Astrocyte (in vitro differentiated cells and primary cell): ENCODE measurements around the gene IGFBP2.

Experiments
- CTCF ChIP-seq: IDR thresholded peaks from 2 replicates; pipeline ENCODE4 v1.5.1; 2011; ENCODE audit warnings: low read depth, mild to moderate bottlenecking, inconsistent platforms, low read length, moderate library complexity; ENCODE audit not compliant: insufficient read depth
- EZH2 ChIP-seq: IDR thresholded peaks from 2 replicates; pipeline ENCODE4 v1.6.1; 2012; ENCODE audit warnings: mild to moderate bottlenecking, low read length, inconsistent platforms; ENCODE audit not compliant: insufficient read depth

- TF ChIP-seq EZH2 (no peak), CTCF (no peak)
Observed at GRCh38 chr2:216626875-216627245, 6.4 kb upstream of the IGFBP2 start.
